Neuronal stem cell (in vitro differentiated cells): ENCODE data around the gene NCOA3.

Experiments
- DNase-seq: peaks from one replicate; pipeline ENCODE4 v3.0.0-alpha.2; 2013; ENCODE audit warnings: low spot score
- H2AFZ ChIP-seq: one replicate; pipeline ENCODE4 v1.6.1; 2013; ENCODE audit warnings: mild to moderate bottlenecking, low read length, inconsistent platforms
- H2AK5ac ChIP-seq: 2 replicates; pipeline ENCODE4 v1.6.1; 2013; ENCODE audit warnings: low read depth, mild to moderate bottlenecking, inconsistent platforms, low read length, moderate library complexity, mixed read lengths
- H2BK120ac ChIP-seq: 2 replicates; pipeline ENCODE4 v1.6.1; 2013; ENCODE audit warnings: low read depth, mild to moderate bottlenecking, inconsistent platforms, low read length, moderate library complexity, mixed read lengths
- H2BK12ac ChIP-seq: one replicate; pipeline ENCODE4 v1.6.1; 2013; ENCODE audit warnings: low read length, inconsistent platforms
- H2BK15ac ChIP-seq: 2 replicates; pipeline ENCODE4 v1.6.1; 2013; ENCODE audit warnings: mild to moderate bottlenecking, low read length, inconsistent platforms, mixed read lengths
- H2BK5ac ChIP-seq: one replicate; pipeline ENCODE4 v1.6.1; 2013; ENCODE audit warnings: inconsistent platforms, mild to moderate bottlenecking, low read length, moderate library complexity
- H3K14ac ChIP-seq: one replicate; pipeline ENCODE4 v1.6.1; 2013; ENCODE audit warnings: low read length, inconsistent platforms
- H3K18ac ChIP-seq: 2 replicates; pipeline ENCODE4 v1.6.1; 2013; ENCODE audit warnings: low read length, inconsistent platforms
- H3K23ac ChIP-seq: 2 replicates; pipeline ENCODE4 v1.6.1; 2013; ENCODE audit warnings: low read depth, mild to moderate bottlenecking, mixed read lengths, low read length, inconsistent platforms; ENCODE audit not compliant: poor library complexity
- H3K27ac ChIP-seq: replicated peaks from 3 replicates; pipeline ENCODE4 v1.5.1; 2013; ENCODE audit warnings: low read length, inconsistent platforms
- H3K27me3 ChIP-seq, 3 experiments: 2 replicates each; pipeline ENCODE4 v1.6.1; 2013; ENCODE audit warnings: low read length in 3 of 3, mild to moderate bottlenecking in 2 of 3, inconsistent platforms in 1 of 3, low read depth in 1 of 3, mixed read lengths in 1 of 3, moderate library complexity in 1 of 3; ENCODE audit not compliant: control insufficient read depth in 3 of 3, insufficient read depth in 3 of 3
- H3K36me3 ChIP-seq, 2 donors: replicated peaks in 1 of 2; 2 replicates each; pipeline ENCODE4 v1.6.1; 2013; ENCODE audit warnings: low read length in 2 of 2; ENCODE audit not compliant: control insufficient read depth in 2 of 2, insufficient read depth in 2 of 2
- H3K4ac ChIP-seq: 2 replicates; pipeline ENCODE4 v1.6.1; 2013; ENCODE audit warnings: inconsistent platforms, mild to moderate bottlenecking, low read length, moderate library complexity
- H3K4me1 ChIP-seq, 2 donors: 1 replicate in 1 of 2; 2 replicates in 1 of 2; pipeline ENCODE4 v1.6.1; 2013; ENCODE audit warnings: low read length in 2 of 2, low read depth in 1 of 2; ENCODE audit not compliant: control insufficient read depth in 2 of 2, insufficient read depth in 1 of 2
- H3K4me2 ChIP-seq: one replicate; pipeline ENCODE4 v1.6.1; 2013; ENCODE audit warnings: mild to moderate bottlenecking, low read length, inconsistent platforms; ENCODE audit not compliant: insufficient read depth, poor library complexity, severe bottlenecking
- H3K4me3 ChIP-seq, 2 donors: 2 replicates each; pipeline ENCODE4 v1.5.1; 2013; ENCODE audit warnings: low read length in 2 of 2, mild to moderate bottlenecking in 2 of 2, inconsistent platforms in 1 of 2, moderate library complexity in 1 of 2
- H3K79me1 ChIP-seq: one replicate; pipeline ENCODE4 v1.6.1; 2013; ENCODE audit warnings: low read depth, mild to moderate bottlenecking, inconsistent platforms, low read length, moderate library complexity
- H3K9ac ChIP-seq: one replicate; pipeline ENCODE4 v1.6.1; 2013; ENCODE audit warnings: mild to moderate bottlenecking, low read depth, low read length, inconsistent platforms; ENCODE audit not compliant: poor library complexity
- H3K9me3 ChIP-seq, 2 donors: replicated peaks in 1 of 2; 2 replicates each; pipeline versions ENCODE3 to v1.6.1; 2013; ENCODE audit warnings: low read length in 2 of 2, mild to moderate bottlenecking in 2 of 2, inconsistent platforms in 1 of 2, low read depth in 1 of 2, mixed read lengths in 1 of 2, moderate library complexity in 1 of 2; ENCODE audit not compliant: control insufficient read depth in 2 of 2, insufficient read depth in 1 of 2
- H4K8ac ChIP-seq: one replicate; pipeline ENCODE4 v1.6.1; 2013; ENCODE audit warnings: low read depth, mild to moderate bottlenecking, inconsistent platforms, low read length, moderate library complexity
- H4K91ac ChIP-seq: one replicate; pipeline ENCODE4 v1.6.1; 2013; ENCODE audit warnings: low read length, low read depth, mild to moderate bottlenecking, inconsistent platforms; ENCODE audit not compliant: poor library complexity
- WGBS, 2 donors: extraction: QIAGEN DNeasy Blood & Tissue Kit; methylation state at CpG; one replicate each; pipeline ENCODE4 v1.1.7; 2013; ENCODE audit warnings: missing lambda C conversion rate in 2 of 2, mixed read lengths in 1 of 2; ENCODE audit not compliant: insufficient read length in 2 of 2, insufficient replicate concordance in 1 of 2; ENCODE audit errors: extremely low coverage in 2 of 2; 5-methylcytosine and 5-hydroxymethylcytosine counted together

Gene NCOA3

GRCh38 chr20:47605673-47606413 is 104.2 kb downstream of the NCOA3 start:
- H2AFZ ChIP-seq = no peak overlapping the region
- H2BK120ac ChIP-seq = no peak overlapping the region

GRCh38 chr20:47606414-47606982 is 104.8 kb downstream of the NCOA3 start:
- Histone ChIP-seq H3K4me1 (no peaks in the 10 kb centered on the region), H4K8ac (no peak overlapping the region), H3K79me1 (peaks cover 1% of the 10 kb centered on the region), H3K18ac (no peak overlapping the region), H3K4ac (no peak overlapping the region), H3K36me3 (peaks cover 0 to 7% of the 10 kb centered on the region in 2 donors), H2AFZ (no peak overlapping the region), H2BK15ac (no peak overlapping the region), H3K9ac (no peak overlapping the region), H3K27me3 (no peaks in the 10 kb centered on the region), H3K14ac (no peak overlapping the region), H3K27ac (no peak overlapping the region), H3K23ac (no peak overlapping the region), H4K91ac (no peak overlapping the region), H2AK5ac (no peak overlapping the region), H2BK5ac (no peak overlapping the region), H3K9me3 (peaks cover 3 to 16% of the 10 kb centered on the region in 2 donors), H3K4me3 (no peak overlapping the region), H2BK120ac (no peak overlapping the region), H2BK12ac (no peak overlapping the region), H3K4me2 (no peak overlapping the region)
- no CpG with 5 or more reads among the region's 7 CpGs for WGBS, 2 donors
- no peak for DNase-seq

More at GRCh38 chr20:47605673-47606413, 104.2 kb downstream of the NCOA3 start:
- peaks cover 0 to 2% of the 10 kb centered on the region in 2 donors for H3K4me1 ChIP-seq
- no peak overlapping the region for H3K23ac ChIP-seq
- no peak overlapping the region for H2BK12ac ChIP-seq
- H3K9me3 ChIP-seq = peaks cover 3 to 16% of the 10 kb centered on the region in 2 donors
- H4K8ac ChIP-seq = no peak overlapping the region
- no CpG with 5 or more reads among the region's 9 CpGs for WGBS, 2 donors
- no peak overlapping the region for H2BK5ac ChIP-seq
- no peak overlapping the region for H2BK15ac ChIP-seq
- H3K14ac ChIP-seq = no peak overlapping the region
- no peak overlapping the region for H3K4me3 ChIP-seq
- H3K79me1 ChIP-seq = peaks cover 1% of the 10 kb centered on the region
- H3K27me3 ChIP-seq = no peaks in the 10 kb centered on the region
- no peak overlapping the region for H3K4me2 ChIP-seq
- no peak overlapping the region for H2AK5ac ChIP-seq
- no peak overlapping the region for H3K9ac ChIP-seq
- H3K18ac ChIP-seq = no peak overlapping the region
- no peak overlapping the region for H3K27ac ChIP-seq
- peaks cover 0 to 7% of the 10 kb centered on the region in 2 donors for H3K36me3 ChIP-seq
- H4K91ac ChIP-seq = no peak overlapping the region
- no peak for DNase-seq
- H3K4ac ChIP-seq = no peak overlapping the region

GRCh38 chr20:47606983-47607613 is 105.4 kb downstream of the NCOA3 start:
- H3K4me1 ChIP-seq = no peaks in the 10 kb centered on the region
- no peak overlapping the region for H3K14ac ChIP-seq
- H2BK120ac ChIP-seq = no peak overlapping the region
- peaks cover 0 to 7% of the 10 kb centered on the region in 2 donors for H3K36me3 ChIP-seq
- H3K27me3 ChIP-seq = no peaks in the 10 kb centered on the region
- H3K4me2 ChIP-seq = no peak overlapping the region
- H3K18ac ChIP-seq = no peak overlapping the region
- H3K4me3 ChIP-seq = no peak overlapping the region
- H3K9me3 ChIP-seq = peaks cover 3 to 16% of the 10 kb centered on the region in 2 donors
- no peak overlapping the region for H2AFZ ChIP-seq
- H4K91ac ChIP-seq = no peak overlapping the region
- no peak overlapping the region for H3K27ac ChIP-seq
- no peak overlapping the region for H3K4ac ChIP-seq
- DNase-seq = no peak
- H4K8ac ChIP-seq = no peak overlapping the region
- no CpG with 5 or more reads among the region's 1 CpG for WGBS, 2 donors
- H2BK15ac ChIP-seq = no peak overlapping the region
- H2BK12ac ChIP-seq = no peak overlapping the region
- no peak overlapping the region for H2AK5ac ChIP-seq
- H3K9ac ChIP-seq = no peak overlapping the region
- peaks cover 3% of the 10 kb centered on the region for H3K79me1 ChIP-seq
- H2BK5ac ChIP-seq = no peak overlapping the region
- H3K23ac ChIP-seq = no peak overlapping the region

GRCh38 chr20:47609001-47609400 is 107.3 kb downstream of the NCOA3 start:
- H3K27me3 ChIP-seq = no peaks in the 10 kb centered on the region
- H2AFZ ChIP-seq = no peak overlapping the region
- H3K79me1 ChIP-seq = peaks cover 3% of the 10 kb centered on the region
- no peak overlapping the region for H3K4me2 ChIP-seq
- peaks cover 0 to 7% of the 10 kb centered on the region in 2 donors for H3K36me3 ChIP-seq
- no peak overlapping the region for H3K27ac ChIP-seq
- peaks cover 0 to 4% of the 10 kb centered on the region in 2 donors for H3K9me3 ChIP-seq
- H2BK120ac ChIP-seq = no peak overlapping the region
- H3K9ac ChIP-seq = no peak overlapping the region
- no peak overlapping the region for H4K8ac ChIP-seq
- H2BK5ac ChIP-seq = no peak overlapping the region
- H2AK5ac ChIP-seq = no peak overlapping the region
- no peak for DNase-seq
- H3K23ac ChIP-seq = no peak overlapping the region
- no CpG with 5 or more reads among the region's 5 CpGs for WGBS, 2 donors
- H2BK15ac ChIP-seq = no peak overlapping the region
- no peak overlapping the region for H2BK12ac ChIP-seq
- no peak overlapping the region for H3K4ac ChIP-seq
- H3K4me1 ChIP-seq = no peaks in the 10 kb centered on the region
- no peak overlapping the region for H3K18ac ChIP-seq
- no peak overlapping the region for H4K91ac ChIP-seq
- H3K14ac ChIP-seq = no peak overlapping the region
- no peak overlapping the region for H3K4me3 ChIP-seq
